ENCODE measurements around the gene TXNDC9.

GRCh38 chr2:99342536-99342935, 6.4 kb upstream of the TXNDC9 start:
- TF ChIP-seq CTCF (IDR thresholded peaks at IDR 0.05) (no peak), EP300 (IDR thresholded peaks at IDR 0.05) (no peak)
